Fibroblast of lung (primary cell): Measurements from ENCODE around the gene SLC38A10. TPM values are rescaled to one million over a fixed set of nuclear protein-coding genes. Genes with fewer than 3 reads are reported as not detected.

ENCODE experiments used
- DNase-seq, 2 donors: peaks; one replicate each; pipeline versions ENCODE4 v3.0.0 to v3.0.0-alpha.2; 2010; ENCODE audit warnings: low read depth in 2 of 2
- H2AFZ ChIP-seq: 2 replicates; pipeline ENCODE4 v1.5.1; 2012; ENCODE audit warnings: low read length, control low read depth, inconsistent platforms
- H3K27ac ChIP-seq: 2 replicates; pipeline ENCODE4 v1.5.1; 2011; ENCODE audit warnings: low read length, control low read depth; ENCODE audit not compliant: insufficient read depth
- H3K27me3 ChIP-seq: 2 replicates; pipeline ENCODE4 v1.5.1; 2011; ENCODE audit warnings: mild to moderate bottlenecking, low read length; ENCODE audit not compliant: control insufficient read depth, insufficient read depth
- H3K36me3 ChIP-seq: 2 replicates; pipeline ENCODE4 v1.5.1; 2011; ENCODE audit warnings: low read length; ENCODE audit not compliant: control insufficient read depth, insufficient read depth
- H3K4me1 ChIP-seq: 2 replicates; pipeline ENCODE4 v1.5.1; 2011; ENCODE audit warnings: low read length; ENCODE audit not compliant: control insufficient read depth, insufficient read depth; ENCODE audit errors: extremely low read depth
- H3K4me2 ChIP-seq: 2 replicates; pipeline ENCODE4 v1.5.1; 2011; ENCODE audit warnings: low read length, control low read depth; ENCODE audit not compliant: insufficient read depth; ENCODE audit errors: extremely low read depth
- H3K4me3 ChIP-seq, 4 experiments: fragments of 200-600 bp in 1 of 4; sonication (generic) in 1 of 4; replicated peaks in 1 of 4; 2 replicates each; pipeline ENCODE4 v1.5.1; 2011 to 2016; ENCODE audit warnings: low read length in 4 of 4, low read depth in 3 of 4, mild to moderate bottlenecking in 3 of 4, control low read depth in 2 of 4, inconsistent platforms in 1 of 4, mixed read lengths in 1 of 4; ENCODE audit not compliant: insufficient read depth in 1 of 4; ENCODE audit errors: control extremely low read depth in 1 of 4
- H3K79me2 ChIP-seq: 2 replicates; pipeline ENCODE4 v1.5.1; 2012; ENCODE audit warnings: mild to moderate bottlenecking, low read length, inconsistent platforms; ENCODE audit not compliant: control insufficient read depth, insufficient read depth
- H3K9ac ChIP-seq: 2 replicates; pipeline ENCODE4 v1.5.1; 2011; ENCODE audit warnings: mild to moderate bottlenecking, low read length, control low read depth; ENCODE audit not compliant: insufficient read depth
- H3K9me3 ChIP-seq: 2 replicates; pipeline ENCODE4 v1.5.1; 2012; ENCODE audit warnings: low read depth, low read length; ENCODE audit not compliant: control insufficient read depth, insufficient read depth
- H4K20me1 ChIP-seq: 2 replicates; pipeline ENCODE4 v1.5.1; 2011; ENCODE audit warnings: low read length; ENCODE audit not compliant: control insufficient read depth, insufficient read depth; ENCODE audit errors: extremely low read depth
- CTCF ChIP-seq, 2 donors: IDR thresholded peaks in 1 of 2; conservative IDR thresholded peaks in 1 of 2; 1 replicate in 1 of 2; 2 replicates in 1 of 2; pipeline ENCODE4 v1.5.1; 2011 to 2012; ENCODE audit warnings: low read length in 2 of 2, control low read depth in 1 of 2, inconsistent platforms in 1 of 2, low read depth in 1 of 2, mild to moderate bottlenecking in 1 of 2
- EZH2 ChIP-seq: IDR thresholded peaks from 2 replicates; pipeline ENCODE4 v1.5.1; 2012; ENCODE audit warnings: low read length, control low read depth, mild to moderate bottlenecking; ENCODE audit errors: missing control alignments
- polyA plus RNA-seq, 2 donors: library from polyadenylated mRNA; depleted of rRNA in 1 of 2; stranded (reverse) in 1 of 2; unstranded in 1 of 2; fragments of >200 nt; gene quantifications; 2 replicates each; pipeline ENCODE4 v1.2.1, GENCODE V29; 2011 to 2012; ENCODE audit warnings: missing spikeins in 1 of 2
- total RNA-seq: library from RNA; depleted of rRNA; stranded (reverse); fragments of >200 nt; gene quantifications from 2 replicates; pipeline ENCODE4 v1.2.1, GENCODE V29; 2014

Gene SLC38A10
- total and polyA plus RNA-seq, 2 donors (not counting 1 experiment from before 2014, with no cell fraction given), result 23.6 to 53.2 TPM

GRCh38 chr17:81240761-81241160 lies 54.3 kb downstream of the SLC38A10 start:
- peaks cover 40% of the 10 kb centered on the region for H3K79me2 ChIP-seq
- peak overlapping the region in 1 of 4 experiments; percentile 73 for H3K4me3 ChIP-seq

DNA sequence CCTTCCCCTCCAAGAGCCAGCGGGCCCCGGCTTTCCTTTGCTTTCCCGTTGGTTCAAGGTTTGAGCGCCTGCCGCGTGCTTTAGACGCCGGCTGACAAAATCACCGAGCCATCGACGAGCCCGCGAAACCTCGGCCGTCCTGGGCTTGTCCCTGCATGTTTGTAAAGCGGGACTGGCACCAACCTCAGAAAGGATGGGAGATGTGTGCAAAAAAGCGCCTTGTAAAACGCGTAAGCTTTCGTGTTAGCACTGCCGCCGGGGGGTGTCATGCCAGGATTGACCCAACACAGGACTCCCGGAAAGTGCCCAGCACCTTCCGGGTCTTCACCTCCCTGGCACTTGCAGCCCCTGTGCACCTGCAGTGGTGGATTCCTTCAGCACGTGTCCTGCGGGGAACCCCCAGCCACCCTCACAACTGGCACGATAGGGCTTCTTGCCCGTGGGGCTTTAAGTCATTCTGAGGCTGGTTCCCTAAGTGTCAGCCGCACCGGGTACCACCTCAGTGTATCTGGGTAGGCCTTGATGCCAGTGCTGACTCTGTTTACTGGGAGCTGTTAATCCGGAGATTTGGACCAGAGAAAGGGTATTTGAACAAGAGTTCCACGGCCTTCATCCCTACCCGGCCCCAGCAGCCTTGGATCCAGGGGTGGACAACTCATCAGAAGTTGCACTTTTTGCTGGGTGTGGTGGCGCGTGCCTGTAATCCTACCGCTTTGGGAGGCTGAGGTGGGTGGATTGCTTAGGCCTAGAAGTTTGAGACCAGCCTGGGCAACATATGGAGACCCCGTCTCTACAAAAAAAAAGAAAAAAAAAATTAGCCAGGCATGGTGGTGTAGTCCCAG lies 55.2 kb downstream of the SLC38A10 start:
- no peak for DNase-seq
- TF ChIP-seq CTCF (conservative IDR thresholded peaks at IDR 0.05 in 1 of 2, IDR thresholded peaks at IDR 0.05 in 1 of 2; ENCODE audit: low read depth in 1 of 2, low read length in 2 of 2) (no peak), EZH2 (no peak)
- Histone ChIP-seq H4K20me1 (no peaks in the 10 kb centered on the region), H3K4me2 (peak overlapping the region; percentile 67), H3K4me3 (peak overlapping the region; percentile 73 to 91 (median 82)), H3K9ac (peak overlapping the region; percentile 77), H3K27me3 (no peaks in the 10 kb centered on the region), H3K27ac (peak overlapping the region; percentile 59), H3K9me3 (no peaks in the 10 kb centered on the region), H3K36me3 (peaks cover 12% of the 10 kb centered on the region), H3K79me2 (peaks cover 40% of the 10 kb centered on the region), H3K4me1 (peaks cover 7% of the 10 kb centered on the region), H2AFZ (no peak overlapping the region)

More at GRCh38 chr17:81240761-81241160, 54.3 kb downstream of the SLC38A10 start:
- H3K4me2 ChIP-seq, result peak overlapping the region; percentile 25
- peaks cover 7% of the 10 kb centered on the region for H3K4me1 ChIP-seq
- H3K9me3 ChIP-seq, result no peaks in the 10 kb centered on the region
- H4K20me1 ChIP-seq, result no peaks in the 10 kb centered on the region
- H3K36me3 ChIP-seq, result peaks cover 16% of the 10 kb centered on the region
- TF ChIP-seq EZH2, result no peak
- TF ChIP-seq CTCF (conservative IDR thresholded peaks at IDR 0.05 in 1 of 2, IDR thresholded peaks at IDR 0.05 in 1 of 2; ENCODE audit: low read depth in 1 of 2, low read length in 2 of 2), result no peak
- no peak overlapping the region for H2AFZ ChIP-seq
- no peak overlapping the region for H3K9ac ChIP-seq
- DNase-seq, result no peak
- H3K27ac ChIP-seq, result no peak overlapping the region
- H3K27me3 ChIP-seq, result no peaks in the 10 kb centered on the region

DNA sequence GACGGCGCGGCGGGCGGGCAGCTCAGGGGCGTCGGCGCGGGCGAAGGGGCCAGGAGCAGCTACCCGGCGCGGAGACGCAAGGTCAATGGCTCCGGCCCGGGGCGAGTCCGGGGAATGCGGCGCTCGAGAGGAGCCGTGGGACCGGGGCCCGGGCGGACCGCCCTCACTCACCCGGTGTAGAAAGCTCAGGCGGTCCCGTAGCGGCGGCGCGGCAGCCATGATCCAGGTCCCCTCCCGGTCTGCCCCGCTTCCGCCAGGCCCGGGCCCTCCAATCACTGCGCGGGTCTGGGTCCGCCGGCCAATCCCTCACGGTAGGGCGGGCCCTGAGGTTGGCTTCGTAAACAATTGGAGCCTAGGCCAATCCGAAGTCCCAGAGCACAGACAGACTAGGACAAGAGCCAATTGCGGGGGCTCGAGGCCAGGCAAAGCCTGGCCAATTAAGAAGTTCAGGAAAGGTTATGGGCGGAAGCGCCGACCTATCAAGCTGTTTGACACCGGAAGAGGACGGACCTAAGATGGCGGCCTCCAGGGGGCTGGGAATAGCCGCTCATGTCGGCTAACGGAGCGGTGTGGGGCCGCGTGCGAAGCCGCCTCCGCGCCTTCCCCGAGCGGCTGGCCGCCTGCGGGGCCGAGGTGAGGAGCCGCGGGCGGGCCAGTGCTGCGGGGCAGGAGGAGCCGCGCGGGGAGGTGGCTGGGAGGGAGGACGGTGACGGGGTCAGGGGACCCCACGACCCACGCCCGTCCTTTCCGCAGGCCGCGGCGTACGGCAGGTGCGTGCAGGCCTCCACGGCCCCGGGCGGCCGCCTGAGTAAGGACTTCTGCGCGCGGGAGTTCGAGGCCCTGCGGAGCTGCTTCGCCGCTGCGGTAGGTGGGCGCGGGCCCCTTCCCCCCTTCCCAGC lies 56.0 kb downstream of the SLC38A10 start, which contains the start of the genes NDUFAF8 and TEPSIN:
TSS of gene NDUFAF8 (plus strand) at position 504 of the 899 bp plus-strand sequence. CDS start at position 550, 46 bp downstream.
TSS of gene TEPSIN (minus strand) at position 241 of the 899 bp plus-strand sequence. CDS start at position 219, 22 bp downstream.
- Histone ChIP-seq H3K36me3 (peaks cover 12% of the 10 kb centered on the region), H3K4me3 (peak within 1 kb of the TSS; percentile 73 to 91 (median 82)), H4K20me1 (no peaks in the 10 kb centered on the region), H3K79me2 (peaks cover 40% of the 10 kb centered on the region), H2AFZ (peak within 1 kb of the TSS; percentile 22), H3K9me3 (no peaks in the 10 kb centered on the region), H3K4me1 (peaks cover 5% of the 10 kb centered on the region), H3K27me3 (no peaks in the 10 kb centered on the region), H3K9ac (peak within 1 kb of the TSS; percentile 84), H3K27ac (peak within 1 kb of the TSS; percentile 60), H3K4me2 (peak within 1 kb of the TSS; percentile 99)
- peak; percentile 99 to 100 for DNase-seq
- TF ChIP-seq EZH2 (no peak), CTCF (conservative IDR thresholded peaks at IDR 0.05 in 1 of 2, IDR thresholded peaks at IDR 0.05 in 1 of 2; ENCODE audit: low read depth in 1 of 2, low read length in 2 of 2) (no peak)
